H1 (cell line): ENCODE results near the gene CHAT. TPM values are rescaled to one million over a fixed set of nuclear protein-coding genes. Genes with fewer than 3 reads are reported as not detected.
A peak's percentile ranks its signal among the peaks of the same experiment; 100 is the strongest.

ENCODE experiments used
- CTCF ChIA-PET: fragments of 300-600 bp; sonication (Branson Sonifier 250); formaldehyde crosslinking; loops from one replicate; lab custom pipeline; 2021; ENCODE audit not compliant: partially characterized antibody; lab: Charles Lee
- POLR2A ChIA-PET: fragments of 300-600 bp; sonication (Branson Sonifier 250); formaldehyde crosslinking; loops from one replicate; lab custom pipeline; 2021; ENCODE audit warnings: inconsistent platforms; ENCODE audit not compliant: partially characterized antibody; lab: Charles Lee
- DNase-seq, 2 experiments: peaks; one replicate each; pipeline versions ENCODE4 v3.0.0 to v3.0.0-alpha.2; 2010 to 2022; ENCODE audit warnings: low spot score in 2 of 2, low read depth in 1 of 2, mixed read lengths in 1 of 2
- FAIRE-seq: peaks from 2 replicates; lab custom pipeline; 2011; peaks lifted over from hg19 to GRCh38; lab: Jason Lieb, UNC
- H2AFZ ChIP-seq: 2 replicates; pipeline ENCODE4 v1.8.1; 2012; ENCODE audit warnings: low read length, inconsistent platforms
- H2AK5ac ChIP-seq: 2 replicates; pipeline ENCODE4 v1.6.1; 2013; ENCODE audit warnings: low read depth, low read length
- H2BK120ac ChIP-seq: replicated peaks from 2 replicates; pipeline ENCODE3; 2013; ENCODE audit warnings: low read depth, low read length, inconsistent platforms
- H2BK12ac ChIP-seq: 2 replicates; pipeline ENCODE4 v1.6.1; 2013; ENCODE audit warnings: low read depth, low read length
- H2BK15ac ChIP-seq: 2 replicates; pipeline ENCODE4 v1.6.1; 2013; ENCODE audit warnings: low read length
- H2BK20ac ChIP-seq: 2 replicates; pipeline ENCODE4 v1.6.1; 2013; ENCODE audit warnings: low read length
- H2BK5ac ChIP-seq: 2 replicates; pipeline ENCODE4 v1.6.1; 2013; ENCODE audit warnings: low read depth, low read length
- H3K14ac ChIP-seq: 2 replicates; pipeline ENCODE4 v1.6.1; 2013; ENCODE audit warnings: inconsistent platforms; ENCODE audit not compliant: insufficient read length
- H3K18ac ChIP-seq: 2 replicates; pipeline ENCODE4 v1.6.1; 2013; ENCODE audit warnings: low read length; ENCODE audit errors: extremely low read depth
- H3K23ac ChIP-seq: 2 replicates; pipeline ENCODE4 v1.6.1; 2013; ENCODE audit warnings: inconsistent platforms; ENCODE audit not compliant: insufficient read length
- H3K23me2 ChIP-seq: 2 replicates; pipeline ENCODE4 v1.6.1; 2013; ENCODE audit warnings: low read depth, low read length
- H3K27ac ChIP-seq: 2 replicates; pipeline ENCODE4 v1.6.1; 2011; ENCODE audit warnings: low read depth, low read length, inconsistent platforms
- H3K27me3 ChIP-seq, 4 experiments: replicated peaks in 1 of 4; 1 replicate in 1 of 4; 2 replicates in 3 of 4; pipeline versions ENCODE4 v1.6.1 to v1.8.1; 2011 to 2013; ENCODE audit warnings: low read length in 3 of 4, mild to moderate bottlenecking in 3 of 4, inconsistent platforms in 2 of 4, mixed read lengths in 2 of 4, moderate library complexity in 1 of 4; ENCODE audit not compliant: control insufficient read depth in 3 of 4, insufficient read depth in 3 of 4; ENCODE audit errors: extremely low read depth in 1 of 4
- H3K36me3 ChIP-seq, 4 experiments: 2 replicates each; pipeline versions ENCODE4 v1.6.1 to v1.8.1; 2011 to 2013; ENCODE audit warnings: mild to moderate bottlenecking in 4 of 4, low read length in 3 of 4, moderate library complexity in 2 of 4, control low read depth in 1 of 4, inconsistent platforms in 1 of 4; ENCODE audit not compliant: insufficient read depth in 4 of 4, control insufficient read depth in 2 of 4
- H3K4ac ChIP-seq: replicated peaks from 2 replicates; pipeline ENCODE3; 2013; ENCODE audit warnings: low read length, low read depth, mixed read lengths, inconsistent platforms; ENCODE audit not compliant: insufficient read length
- H3K4me1 ChIP-seq, 4 experiments: replicated peaks in 1 of 4; 1 replicate in 1 of 4; 2 replicates in 3 of 4; pipeline versions ENCODE4 v1.6.1 to v1.8.1; 2011 to 2013; ENCODE audit warnings: low read length in 3 of 4, inconsistent platforms in 2 of 4, mixed read lengths in 1 of 4; ENCODE audit not compliant: insufficient read depth in 4 of 4, control insufficient read depth in 3 of 4
- H3K4me2 ChIP-seq, 2 experiments: 2 replicates each; pipeline versions ENCODE4 v1.6.1 to v1.8.1; 2011 to 2013; ENCODE audit warnings: low read depth in 2 of 2, low read length in 2 of 2, control low read depth in 1 of 2, inconsistent platforms in 1 of 2, mild to moderate bottlenecking in 1 of 2; ENCODE audit not compliant: insufficient read depth in 1 of 2
- H3K4me3 ChIP-seq, 4 experiments: fragments of 200-600, 300-600 bp in 1 of 4; sonication (generic), shearing (Covaris generic), sonication (Bioruptor Twin) in 1 of 4; 2 replicates each; pipeline versions ENCODE4 v1.5.1 to v1.8.1; 2011 to 2016; ENCODE audit warnings: low read length in 4 of 4, low read depth in 3 of 4, control low read depth in 2 of 4, inconsistent platforms in 2 of 4, mild to moderate bottlenecking in 2 of 4, mixed read lengths in 1 of 4, moderate library complexity in 1 of 4; ENCODE audit not compliant: insufficient read depth in 2 of 4; ENCODE audit errors: extremely low read depth in 1 of 4
- H3K56ac ChIP-seq: replicated peaks from 2 replicates; pipeline ENCODE3; 2013; ENCODE audit warnings: low read depth, mild to moderate bottlenecking, mixed read lengths, low read length, inconsistent platforms; ENCODE audit not compliant: insufficient read length
- H3K79me1 ChIP-seq: 2 replicates; pipeline ENCODE4 v1.6.1; 2013; ENCODE audit warnings: low read depth, low read length, control low read depth
- H3K79me2 ChIP-seq, 2 experiments: 2 replicates each; pipeline versions ENCODE4 v1.6.1 to v1.8.1; 2012 to 2013; ENCODE audit warnings: low read length in 2 of 2, mild to moderate bottlenecking in 2 of 2, inconsistent platforms in 1 of 2; ENCODE audit not compliant: insufficient read depth in 2 of 2, control insufficient read depth in 1 of 2
- H3K9ac ChIP-seq, 4 experiments: replicated peaks in 1 of 4; 1 replicate in 1 of 4; 2 replicates in 3 of 4; pipeline versions ENCODE4 v1.6.1 to v1.8.1; 2011 to 2013; ENCODE audit warnings: low read depth in 3 of 4, low read length in 3 of 4, control low read depth in 2 of 4, mild to moderate bottlenecking in 2 of 4, moderate library complexity in 2 of 4, inconsistent platforms in 1 of 4; ENCODE audit errors: extremely low read depth in 1 of 4
- H3K9me3 ChIP-seq, 2 experiments: 2 replicates each; pipeline versions ENCODE4 v1.6.1 to v1.8.1; 2012 to 2013; ENCODE audit warnings: mild to moderate bottlenecking in 2 of 2, moderate library complexity in 2 of 2, control low read depth in 1 of 2, inconsistent platforms in 1 of 2, low read depth in 1 of 2, low read length in 1 of 2, mixed read lengths in 1 of 2; ENCODE audit not compliant: insufficient read depth in 2 of 2
- H4K20me1 ChIP-seq, 2 experiments: replicated peaks in 1 of 2; 2 replicates each; pipeline versions ENCODE3 to v1.8.1; 2011 to 2013; ENCODE audit warnings: inconsistent platforms in 2 of 2, low read length in 2 of 2, mild to moderate bottlenecking in 1 of 2; ENCODE audit not compliant: insufficient read depth in 2 of 2, control insufficient read depth in 1 of 2
- H4K5ac ChIP-seq: 2 replicates; pipeline ENCODE4 v1.6.1; 2013; ENCODE audit warnings: low read length, low read depth, mixed read lengths, inconsistent platforms; ENCODE audit not compliant: insufficient read length
- H4K8ac ChIP-seq: 2 replicates; pipeline ENCODE4 v1.8.0; 2013; ENCODE audit warnings: mild to moderate bottlenecking, moderate library complexity, low read length, inconsistent platforms; ENCODE audit not compliant: insufficient read depth; ENCODE audit errors: extremely low read depth
- H4K91ac ChIP-seq: replicated peaks from 2 replicates; pipeline ENCODE3; 2013; ENCODE audit warnings: low read length, mixed read lengths, inconsistent platforms; ENCODE audit not compliant: insufficient read length
- BRCA1 ChIP-seq: IDR thresholded peaks from 2 replicates; pipeline ENCODE4 v1.6.1; 2012; ENCODE audit warnings: low read depth, low read length, improper control_type of control experiment
- CEBPB ChIP-seq: IDR thresholded peaks from 2 replicates; pipeline ENCODE4 v1.6.1; 2012; ENCODE audit warnings: low read depth, low read length
- EP300 ChIP-seq, 2 experiments: IDR thresholded peaks; 1 replicate in 1 of 2; 2 replicates in 1 of 2; pipeline ENCODE4 v1.6.1; 2011 to 2012; ENCODE audit warnings: low read depth in 2 of 2, low read length in 2 of 2, mild to moderate bottlenecking in 2 of 2, borderline replicate concordance in 1 of 2, inconsistent platforms in 1 of 2, moderate library complexity in 1 of 2
- JUN ChIP-seq: IDR thresholded peaks from 2 replicates; pipeline ENCODE4 v1.6.1; 2011; ENCODE audit warnings: low read depth, mild to moderate bottlenecking, improper control_type of control experiment, low read length
- POLR2AphosphoS5 ChIP-seq: IDR thresholded peaks from 2 replicates; pipeline ENCODE4 v1.6.1; 2011; ENCODE audit warnings: low read depth, low read length
- RNF2 ChIP-seq: fragments of 200-900, 300-1000 bp; sonication (generic); IDR thresholded peaks from 2 replicates; pipeline ENCODE4 v1.7.1; 2016; ENCODE audit warnings: borderline replicate concordance, low read depth, mild to moderate bottlenecking, antibody characterized with exemption, low read length; ENCODE audit not compliant: poor library complexity, severe bottlenecking; ENCODE audit errors: missing control alignments
- TAF1 ChIP-seq: IDR thresholded peaks from 2 replicates; pipeline ENCODE4 v1.6.1; 2011; ENCODE audit warnings: mild to moderate bottlenecking, low read depth, low read length
- TAF7 ChIP-seq: optimal IDR thresholded peaks from 2 replicates; pipeline ENCODE3; 2011; ENCODE audit warnings: low read depth, mild to moderate bottlenecking, inconsistent platforms, low read length, moderate library complexity, borderline replicate concordance
- TEAD4 ChIP-seq: IDR thresholded peaks from 2 replicates; pipeline ENCODE4 v1.6.1; 2012; ENCODE audit warnings: low read depth, low read length, inconsistent platforms, mixed read lengths
- YY1 ChIP-seq: IDR thresholded peaks from 2 replicates; pipeline ENCODE4 v1.6.1; 2011; ENCODE audit warnings: low read depth, mild to moderate bottlenecking, low read length
- WGBS, 2 experiments: shearing (Covaris generic) in 1 of 2; methylation state at CpG; one replicate each; pipeline versions ENCODE4 v1.1.6 to v1.1.7; 2013 to 2015; ENCODE audit warnings: low lambda C conversion rate in 2 of 2, mixed read lengths in 2 of 2, inconsistent platforms in 1 of 2, low coverage in 1 of 2, missing lambda C conversion rate in 1 of 2; ENCODE audit not compliant: insufficient replicate concordance in 2 of 2, insufficient coverage in 1 of 2, insufficient read length in 1 of 2; ENCODE audit errors: extremely low coverage in 1 of 2, missing lambda C conversion rate in 1 of 2; 5-methylcytosine and 5-hydroxymethylcytosine counted together
- polyA plus RNA-seq, 7 experiments: library from polyadenylated mRNA; depleted of rRNA in 3 of 7; stranded (reverse) in 5 of 7; unstranded in 2 of 7; fragments of >200 nt in 5 of 7; fragments of 200-250 nt in 2 of 7; gene quantifications; 1 replicate in 5 of 7; 2 replicates in 1 of 7; 4 replicates in 1 of 7; pipeline versions ENCODE4 v1.2.1 to v1.2.3, GENCODE V29; 2011 to 2013; ENCODE audit warnings: missing spikeins in 2 of 7, mixed read lengths in 2 of 7
- total RNA-seq: library from RNA; stranded (reverse); fragmentation: NEBNext Ultra II Directional; extraction: Animal tissue kit (Norgen Biotek cat#: 25700); gene quantifications from 2 replicates; pipeline ENCODE4 v1.2.1, GENCODE V29; 2021
- TF ChIP-seq, protein P1 (sequence below), 3 experiments: IDR thresholded peaks; 1 replicate in 2 of 3; 2 replicates in 1 of 3; pipeline versions ENCODE4 v1.5.1 to v1.6.1; 2011; ENCODE audit warnings: low read length in 3 of 3, mild to moderate bottlenecking in 3 of 3, inconsistent platforms in 2 of 3, low read depth in 1 of 3, moderate library complexity in 1 of 3; ENCODE audit not compliant: insufficient read depth in 1 of 3; ENCODE audit errors: control extremely low read depth in 1 of 3

CHAT gene
- total and polyA plus RNA-seq, 2 of the 8 experiments (the other 6 are each of a cell fraction or from before 2014, with no cell fraction given), result not detected

DNA sequence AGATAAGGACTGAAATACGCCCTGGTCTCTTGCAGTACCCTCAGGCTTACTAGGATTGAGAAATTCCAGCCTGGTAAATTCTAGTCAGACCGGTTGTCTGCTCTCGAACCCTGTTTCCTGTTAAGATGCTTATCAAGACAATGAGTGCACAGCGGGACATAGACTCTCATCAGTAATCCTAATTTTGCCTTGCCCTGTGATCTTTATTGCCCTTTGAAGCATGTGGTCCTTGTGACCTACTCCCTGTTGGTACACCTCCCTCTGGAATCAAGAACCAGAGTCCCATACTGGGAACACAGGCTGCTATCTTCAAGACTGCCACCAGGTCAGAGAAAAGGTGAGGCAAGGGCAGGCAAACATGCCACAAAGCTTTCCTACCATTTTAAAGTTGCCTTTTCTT is 72.8 kb downstream of the CHAT start:
- H2BK15ac ChIP-seq, result no peak overlapping the region
- no peak overlapping the region for H3K14ac ChIP-seq
- no peak overlapping the region for H3K56ac ChIP-seq
- H3K4me1 ChIP-seq, result peaks cover 20 to 33% (median 23%) of the 10 kb centered on the region in 4 experiments
- H3K18ac ChIP-seq, result no peak overlapping the region
- H3K23me2 ChIP-seq, result no peaks in the 10 kb centered on the region
- no peak overlapping the region for H2BK20ac ChIP-seq
- no peak overlapping the region for H4K5ac ChIP-seq
- H4K20me1 ChIP-seq, result peaks cover 5 to 10% of the 10 kb centered on the region in 2 experiments
- H2BK120ac ChIP-seq, result no peak overlapping the region
- H3K4me3 ChIP-seq, result no peak overlapping the region
- H3K79me2 ChIP-seq, result no peaks in the 10 kb centered on the region
- CTCF ChIA-PET, result no interaction called here
- no peak overlapping the region for H2BK5ac ChIP-seq
- H3K4ac ChIP-seq, result no peak overlapping the region
- H3K4me2 ChIP-seq, result no peak overlapping the region
- no peak overlapping the region for H4K8ac ChIP-seq
- POLR2A ChIA-PET, result interaction anchor here (0.5 kb wide), 1 partner anchor 325 kb away, joined by 3 read pairs; no protein-coding TSS in a partner anchor
- no peak overlapping the region for H3K23ac ChIP-seq
- FAIRE-seq (no peak), DNase-seq (no peak)
- H2AFZ ChIP-seq, result no peak overlapping the region
- H3K79me1 ChIP-seq, result no peaks in the 10 kb centered on the region
- peaks cover 5 to 11% of the 10 kb centered on the region in 2 experiments; a peak in 2 of 4 replicates for H3K9me3 ChIP-seq
- no peak overlapping the region for H2AK5ac ChIP-seq
- H3K36me3 ChIP-seq, result peaks cover 0 to 7% (median 0%) of the 10 kb centered on the region in 4 experiments; a peak in 1 of 8 replicates
- 71% methylated on average over 4 of the region's 4 CpGs; no CpG with 5 or more reads in 1 of the 2 experiments for WGBS, 2 experiments
- peaks cover 34 to 40% (median 38%) of the 10 kb centered on the region in 4 experiments for H3K27me3 ChIP-seq
- H3K9ac ChIP-seq, result no peak overlapping the region
- H2BK12ac ChIP-seq, result no peak overlapping the region
- H4K91ac ChIP-seq, result no peak overlapping the region
- H3K27ac ChIP-seq, result no peak overlapping the region
- TF ChIP-seq POLR2AphosphoS5 (no peak), TEAD4 (no peak), CEBPB (0 out of 2 replicates have a peak, but pooled peaks have one; percentile 26), BRCA1 (no peak), TAF1 (0 out of 2 replicates have a peak, but pooled peaks have one; percentile 10), RNF2 (no peak), JUN (no peak), TAF7 (no peak), EP300 (IDR thresholded peaks at IDR 0.05; ENCODE audit: borderline replicate concordance in 1 of 2, low read depth in 2 of 2, low read length in 2 of 2) (peak in 1 of 2 experiments; percentile 31; a peak in 1 of 3 replicates), YY1 (no peak)
- TF ChIP-seq, protein P1, sequence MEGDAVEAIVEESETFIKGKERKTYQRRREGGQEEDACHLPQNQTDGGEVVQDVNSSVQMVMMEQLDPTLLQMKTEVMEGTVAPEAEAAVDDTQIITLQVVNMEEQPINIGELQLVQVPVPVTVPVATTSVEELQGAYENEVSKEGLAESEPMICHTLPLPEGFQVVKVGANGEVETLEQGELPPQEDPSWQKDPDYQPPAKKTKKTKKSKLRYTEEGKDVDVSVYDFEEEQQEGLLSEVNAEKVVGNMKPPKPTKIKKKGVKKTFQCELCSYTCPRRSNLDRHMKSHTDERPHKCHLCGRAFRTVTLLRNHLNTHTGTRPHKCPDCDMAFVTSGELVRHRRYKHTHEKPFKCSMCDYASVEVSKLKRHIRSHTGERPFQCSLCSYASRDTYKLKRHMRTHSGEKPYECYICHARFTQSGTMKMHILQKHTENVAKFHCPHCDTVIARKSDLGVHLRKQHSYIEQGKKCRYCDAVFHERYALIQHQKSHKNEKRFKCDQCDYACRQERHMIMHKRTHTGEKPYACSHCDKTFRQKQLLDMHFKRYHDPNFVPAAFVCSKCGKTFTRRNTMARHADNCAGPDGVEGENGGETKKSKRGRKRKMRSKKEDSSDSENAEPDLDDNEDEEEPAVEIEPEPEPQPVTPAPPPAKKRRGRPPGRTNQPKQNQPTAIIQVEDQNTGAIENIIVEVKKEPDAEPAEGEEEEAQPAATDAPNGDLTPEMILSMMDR (IDR thresholded peaks at IDR 0.05; ENCODE audit: control extremely low read depth in 1 of 3, insufficient read depth in 1 of 3, low read depth in 1 of 3, low read length in 3 of 3), result peak in 1 of 3 experiments; percentile 5; a peak in 1 of 4 replicates
